ENCODE data around the gene PDE1A.

Gene PDE1A

DNA sequence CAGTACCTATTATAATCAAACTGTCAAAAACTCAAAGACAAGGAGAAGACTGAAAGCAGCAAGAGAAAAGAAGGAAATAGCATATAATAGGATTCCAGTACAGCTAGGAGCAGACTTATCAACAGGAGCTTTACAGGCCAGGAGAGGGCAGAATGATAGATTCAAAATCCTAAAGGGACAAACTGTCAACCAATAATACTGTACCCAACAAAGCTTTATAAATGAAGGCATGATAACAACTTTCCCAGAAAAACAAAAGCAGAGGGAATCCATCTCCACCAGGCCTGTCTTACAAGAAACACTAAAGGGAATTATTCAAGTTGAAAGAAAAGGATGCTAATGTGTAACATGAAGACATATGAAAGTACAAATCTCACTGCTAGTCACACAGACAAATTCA is 42.0 kb downstream of the PDE1A start:
- Histone ChIP-seq H3K9ac (no peak overlapping the region), H3K4me1 (no peaks in the 10 kb centered on the region), H3K4me3 (ENCODE audit: low read depth, low read length) (no peak overlapping the region), H3K27me3 (ENCODE audit: control insufficient read depth, insufficient read depth, low read length) (no peaks in the 10 kb centered on the region), H3K4me2 (ENCODE audit: low read length) (no peak overlapping the region), H2AFZ (no peak overlapping the region), H3K9me3 (ENCODE audit: control insufficient read depth, low read length) (no peaks in the 10 kb centered on the region), H3K36me3 (ENCODE audit: control insufficient read depth, insufficient read depth, low read length) (no peaks in the 10 kb centered on the region), H3K79me2 (no peaks in the 10 kb centered on the region), H3K27ac (no peak overlapping the region)
- TF ChIP-seq, protein P1, sequence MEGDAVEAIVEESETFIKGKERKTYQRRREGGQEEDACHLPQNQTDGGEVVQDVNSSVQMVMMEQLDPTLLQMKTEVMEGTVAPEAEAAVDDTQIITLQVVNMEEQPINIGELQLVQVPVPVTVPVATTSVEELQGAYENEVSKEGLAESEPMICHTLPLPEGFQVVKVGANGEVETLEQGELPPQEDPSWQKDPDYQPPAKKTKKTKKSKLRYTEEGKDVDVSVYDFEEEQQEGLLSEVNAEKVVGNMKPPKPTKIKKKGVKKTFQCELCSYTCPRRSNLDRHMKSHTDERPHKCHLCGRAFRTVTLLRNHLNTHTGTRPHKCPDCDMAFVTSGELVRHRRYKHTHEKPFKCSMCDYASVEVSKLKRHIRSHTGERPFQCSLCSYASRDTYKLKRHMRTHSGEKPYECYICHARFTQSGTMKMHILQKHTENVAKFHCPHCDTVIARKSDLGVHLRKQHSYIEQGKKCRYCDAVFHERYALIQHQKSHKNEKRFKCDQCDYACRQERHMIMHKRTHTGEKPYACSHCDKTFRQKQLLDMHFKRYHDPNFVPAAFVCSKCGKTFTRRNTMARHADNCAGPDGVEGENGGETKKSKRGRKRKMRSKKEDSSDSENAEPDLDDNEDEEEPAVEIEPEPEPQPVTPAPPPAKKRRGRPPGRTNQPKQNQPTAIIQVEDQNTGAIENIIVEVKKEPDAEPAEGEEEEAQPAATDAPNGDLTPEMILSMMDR (IDR thresholded peaks at IDR 0.05), result no peak

DNA sequence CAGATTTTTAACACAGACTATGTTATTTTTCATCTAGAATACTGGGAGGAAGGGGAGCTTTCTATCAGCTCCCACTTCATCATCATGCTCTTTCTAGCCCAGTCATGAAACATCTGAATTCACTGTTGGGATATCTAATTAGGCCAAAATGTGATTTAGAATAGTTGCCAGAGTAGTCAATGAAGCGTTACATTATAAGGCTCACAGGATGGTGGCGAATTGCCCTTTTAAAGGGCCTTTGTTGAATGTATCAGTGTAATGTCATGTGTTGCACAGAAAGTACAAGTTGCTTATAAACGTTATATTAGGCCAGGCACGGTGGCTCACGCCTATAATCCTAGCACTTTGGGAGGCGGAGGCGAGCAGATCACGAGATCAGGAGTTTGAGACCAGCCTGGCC is 45.6 kb downstream of the PDE1A start:
- H3K4me3 ChIP-seq (ENCODE audit: low read depth, low read length), result no peak overlapping the region

DNA sequence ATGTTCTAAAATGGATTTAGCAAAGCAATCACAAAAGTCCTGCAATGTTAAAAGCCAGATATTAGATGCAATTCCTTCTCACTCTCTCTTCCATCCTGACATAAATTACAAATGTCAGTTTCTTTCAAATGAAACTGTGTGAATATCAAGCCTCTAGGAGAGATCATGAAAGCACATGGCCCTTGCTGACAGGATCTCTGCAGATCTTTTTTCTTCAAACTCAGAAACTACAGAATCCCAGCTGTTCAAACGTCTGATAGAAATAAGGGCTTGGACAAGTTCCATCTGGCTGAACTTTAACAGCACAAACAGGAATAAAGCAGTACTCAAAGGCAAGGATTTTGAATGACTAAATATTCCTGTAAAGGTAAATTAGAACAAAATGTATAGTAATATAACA is 47.6 kb downstream of the PDE1A start:
- Histone ChIP-seq H2AFZ (no peak overlapping the region), H3K36me3 (ENCODE audit: control insufficient read depth, insufficient read depth, low read length) (no peaks in the 10 kb centered on the region), H3K4me3 (ENCODE audit: low read depth, low read length) (no peak overlapping the region), H3K9ac (no peak overlapping the region), H3K9me3 (ENCODE audit: control insufficient read depth, low read length) (no peaks in the 10 kb centered on the region), H3K79me2 (no peaks in the 10 kb centered on the region), H3K4me1 (no peaks in the 10 kb centered on the region), H3K27ac (no peak overlapping the region), H3K4me2 (ENCODE audit: low read length) (no peak overlapping the region), H3K27me3 (ENCODE audit: control insufficient read depth, insufficient read depth, low read length) (no peaks in the 10 kb centered on the region)
- TF ChIP-seq, protein P1 (IDR thresholded peaks at IDR 0.05), result no peak

More for the DNA sequence above, 45.6 kb downstream of the PDE1A start:
- TF ChIP-seq, protein P1 (IDR thresholded peaks at IDR 0.05), result no peak
- Histone ChIP-seq H3K4me2 (ENCODE audit: low read length) (no peak overlapping the region), H3K9ac (no peak overlapping the region), H3K36me3 (ENCODE audit: control insufficient read depth, insufficient read depth, low read length) (no peaks in the 10 kb centered on the region), H3K27me3 (ENCODE audit: control insufficient read depth, insufficient read depth, low read length) (no peaks in the 10 kb centered on the region), H2AFZ (no peak overlapping the region), H3K9me3 (ENCODE audit: control insufficient read depth, low read length) (no peaks in the 10 kb centered on the region), H3K79me2 (no peaks in the 10 kb centered on the region), H3K4me1 (no peaks in the 10 kb centered on the region), H3K27ac (no peak overlapping the region)

DNA sequence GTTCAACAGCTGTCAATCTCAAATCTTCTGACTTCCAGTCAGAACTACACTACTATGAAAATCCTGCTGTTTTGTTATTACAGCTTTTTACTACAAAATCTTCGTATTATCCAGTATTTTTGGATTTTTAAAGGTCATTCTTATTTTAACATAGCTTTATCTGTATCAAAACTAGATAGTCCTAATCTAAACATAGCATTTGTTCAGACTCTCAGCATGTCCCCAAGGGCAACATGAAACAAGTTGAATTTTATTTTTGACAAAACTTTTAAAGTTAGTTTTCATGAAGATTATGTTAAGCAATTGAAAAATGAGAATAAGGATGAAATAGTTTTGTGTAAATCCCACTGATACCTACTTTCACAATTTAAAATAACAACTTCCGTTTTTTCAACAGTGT is 48.1 kb downstream of the PDE1A start:
- H3K27me3 ChIP-seq (ENCODE audit: control insufficient read depth, insufficient read depth, low read length), result no peaks in the 10 kb centered on the region
- TF ChIP-seq, protein P1 (IDR thresholded peaks at IDR 0.05), result no peak
- H3K9me3 ChIP-seq (ENCODE audit: control insufficient read depth, low read length), result no peaks in the 10 kb centered on the region
- H3K27ac ChIP-seq, result no peak overlapping the region
- no peaks in the 10 kb centered on the region for H3K4me1 ChIP-seq
- H3K36me3 ChIP-seq (ENCODE audit: control insufficient read depth, insufficient read depth, low read length), result no peaks in the 10 kb centered on the region
- no peak overlapping the region for H3K4me3 ChIP-seq (ENCODE audit: low read depth, low read length)
- no peak overlapping the region for H3K9ac ChIP-seq
- no peak overlapping the region for H2AFZ ChIP-seq
- H3K79me2 ChIP-seq, result no peaks in the 10 kb centered on the region
- H3K4me2 ChIP-seq (ENCODE audit: low read length), result no peak overlapping the region

DNA sequence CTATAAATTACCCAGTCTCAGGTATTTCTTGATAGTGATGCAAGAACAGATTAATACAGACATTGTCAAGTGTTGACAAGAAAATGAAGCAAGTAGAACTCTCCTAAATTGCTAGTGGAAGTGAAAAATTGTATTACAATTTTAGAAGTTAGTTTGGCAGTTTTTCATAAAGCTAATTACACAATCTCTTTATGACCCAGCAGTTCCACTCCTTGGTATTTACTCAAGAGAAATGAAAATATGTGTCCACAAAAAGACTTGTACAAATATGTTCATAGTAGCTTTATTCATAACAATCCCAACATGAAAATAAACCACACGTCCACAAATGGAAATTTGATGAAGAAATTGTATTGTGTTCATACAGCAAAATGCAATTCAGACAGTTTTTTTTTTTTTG is 49.4 kb downstream of the PDE1A start:
- Histone ChIP-seq H3K4me2 (ENCODE audit: low read length) (no peak overlapping the region), H3K79me2 (no peaks in the 10 kb centered on the region), H3K27ac (no peak overlapping the region), H3K4me3 (ENCODE audit: low read depth, low read length) (no peak overlapping the region), H3K4me1 (no peaks in the 10 kb centered on the region), H3K9ac (no peak overlapping the region), H3K36me3 (ENCODE audit: control insufficient read depth, insufficient read depth, low read length) (no peaks in the 10 kb centered on the region), H3K27me3 (ENCODE audit: control insufficient read depth, insufficient read depth, low read length) (no peaks in the 10 kb centered on the region), H2AFZ (no peak overlapping the region), H3K9me3 (ENCODE audit: control insufficient read depth, low read length) (no peaks in the 10 kb centered on the region)
- TF ChIP-seq, protein P1 (IDR thresholded peaks at IDR 0.05), result no peak

Data from parathyroid adenoma (tissue), 2 donors.